ENCODE measurements around the gene MEGF11. TPM values are rescaled to one million over a fixed set of nuclear protein-coding genes. Genes with fewer than 3 reads are reported as not detected.

Gene MEGF11
- polyA plus RNA-seq, 2 of the 4 experiments (the other 2 are of a cell fraction), result 0.25 to 0.31 TPM

- ATAC-seq (no peak), DNase-seq (ENCODE audit: low read depth in 1 of 2, low spot score in 1 of 2) (no peak), FAIRE-seq (no peak)
- no peaks in the 10 kb centered on the region for H3K9me3 ChIP-seq
- H3K27ac ChIP-seq, result no peak overlapping the region
- CTCF ChIA-PET, result no interaction called here
- 47% methylated on average over 9 of the region's 9 CpGs for WGBS (ENCODE audit: missing lambda C conversion rate)
- no peak for TF ChIP-seq RCOR1 (IDR thresholded peaks at IDR 0.05; ENCODE audit: low read depth, low read length)
- no peaks in the 10 kb centered on the region for H3K4me1 ChIP-seq
- no peak overlapping the region for H3K4me3 ChIP-seq
- no peak overlapping the region for H3K4me2 ChIP-seq
- POLR2A ChIA-PET, result no interaction called here
Observed at GRCh38 chr15:66149871-66150270, 103.7 kb downstream of the MEGF11 start.

DNA sequence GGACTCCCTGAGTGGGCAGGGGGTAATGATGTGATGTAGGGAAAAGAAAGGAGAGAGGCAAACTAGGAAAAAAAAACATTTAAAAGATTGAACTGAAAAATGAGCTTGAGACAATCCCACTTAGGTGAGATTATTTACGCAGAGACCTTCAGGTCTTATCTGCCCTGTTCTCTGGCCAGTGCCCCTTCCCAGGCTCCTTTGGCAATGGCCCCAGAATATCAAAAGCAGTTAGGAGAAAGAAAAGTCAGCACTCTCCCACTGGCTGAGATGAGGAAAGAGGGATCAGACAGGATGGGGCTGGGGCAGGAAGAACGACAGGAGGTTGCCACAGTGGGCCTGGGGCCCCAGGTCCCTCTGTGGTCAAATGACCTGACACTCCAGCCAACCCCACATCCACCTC, 105.4 kb downstream of the MEGF11 start:
- no peak overlapping the region for H3K4me2 ChIP-seq
- DNase-seq (ENCODE audit: low read depth in 1 of 2, low spot score in 1 of 2) (no peak), FAIRE-seq (no peak), ATAC-seq (no peak)
- H3K9me3 ChIP-seq, result no peaks in the 10 kb centered on the region
- no peak overlapping the region for H3K4me3 ChIP-seq
- WGBS (ENCODE audit: missing lambda C conversion rate), result 50% methylated on average over 2 of the region's 2 CpGs
- TF ChIP-seq CHD4 (IDR thresholded peaks at IDR 0.05; ENCODE audit: borderline replicate concordance) (no peak), RARB (CRISPR knock-in tag; IDR thresholded peaks at IDR 0.05) (no peak), RAD21 (conservative IDR thresholded peaks at IDR 0.05 in 1 of 2, IDR thresholded peaks at IDR 0.05 in 1 of 2) (no peak), NPAS2 (CRISPR knock-in tag; IDR thresholded peaks at IDR 0.05; ENCODE audit: borderline replicate concordance) (no peak), PHF8 (IDR thresholded peaks at IDR 0.05; ENCODE audit: borderline replicate concordance, low read depth) (no peak), ZFP36 (IDR thresholded peaks at IDR 0.05; ENCODE audit: borderline replicate concordance, partially characterized antibody) (no peak), TFCP2L1 (CRISPR knock-in tag; IDR thresholded peaks at IDR 0.05) (no peak), JUNB (IDR thresholded peaks at IDR 0.05) (no peak), CBX8 (IDR thresholded peaks at IDR 0.05) (no peak), HDAC2 (IDR thresholded peaks at IDR 0.05) (no peak), CHD2 (IDR thresholded peaks at IDR 0.05; ENCODE audit: low read length, partially characterized antibody) (no peak), CTCF (IDR thresholded peaks at IDR 0.05) (no peak), JUN (IDR thresholded peaks at IDR 0.05) (no peak), HOXA7 (CRISPR knock-in tag; IDR thresholded peaks at IDR 0.05) (no peak), CEBPB (IDR thresholded peaks at IDR 0.05) (no peak), USF2 (IDR thresholded peaks at IDR 0.05) (no peak), RFX5 (IDR thresholded peaks at IDR 0.05) (no peak), EHF (CRISPR knock-in tag; IDR thresholded peaks at IDR 0.05) (no peak)
- TF ChIP-seq, protein P1, sequence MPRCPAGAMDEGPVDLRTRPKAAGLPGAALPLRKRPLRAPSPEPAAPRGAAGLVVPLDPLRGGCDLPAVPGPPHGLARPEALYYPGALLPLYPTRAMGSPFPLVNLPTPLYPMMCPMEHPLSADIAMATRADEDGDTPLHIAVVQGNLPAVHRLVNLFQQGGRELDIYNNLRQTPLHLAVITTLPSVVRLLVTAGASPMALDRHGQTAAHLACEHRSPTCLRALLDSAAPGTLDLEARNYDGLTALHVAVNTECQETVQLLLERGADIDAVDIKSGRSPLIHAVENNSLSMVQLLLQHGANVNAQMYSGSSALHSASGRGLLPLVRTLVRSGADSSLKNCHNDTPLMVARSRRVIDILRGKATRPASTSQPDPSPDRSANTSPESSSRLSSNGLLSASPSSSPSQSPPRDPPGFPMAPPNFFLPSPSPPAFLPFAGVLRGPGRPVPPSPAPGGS (IDR thresholded peaks at IDR 0.05), result no peak
- TF ChIP-seq, protein P2, sequence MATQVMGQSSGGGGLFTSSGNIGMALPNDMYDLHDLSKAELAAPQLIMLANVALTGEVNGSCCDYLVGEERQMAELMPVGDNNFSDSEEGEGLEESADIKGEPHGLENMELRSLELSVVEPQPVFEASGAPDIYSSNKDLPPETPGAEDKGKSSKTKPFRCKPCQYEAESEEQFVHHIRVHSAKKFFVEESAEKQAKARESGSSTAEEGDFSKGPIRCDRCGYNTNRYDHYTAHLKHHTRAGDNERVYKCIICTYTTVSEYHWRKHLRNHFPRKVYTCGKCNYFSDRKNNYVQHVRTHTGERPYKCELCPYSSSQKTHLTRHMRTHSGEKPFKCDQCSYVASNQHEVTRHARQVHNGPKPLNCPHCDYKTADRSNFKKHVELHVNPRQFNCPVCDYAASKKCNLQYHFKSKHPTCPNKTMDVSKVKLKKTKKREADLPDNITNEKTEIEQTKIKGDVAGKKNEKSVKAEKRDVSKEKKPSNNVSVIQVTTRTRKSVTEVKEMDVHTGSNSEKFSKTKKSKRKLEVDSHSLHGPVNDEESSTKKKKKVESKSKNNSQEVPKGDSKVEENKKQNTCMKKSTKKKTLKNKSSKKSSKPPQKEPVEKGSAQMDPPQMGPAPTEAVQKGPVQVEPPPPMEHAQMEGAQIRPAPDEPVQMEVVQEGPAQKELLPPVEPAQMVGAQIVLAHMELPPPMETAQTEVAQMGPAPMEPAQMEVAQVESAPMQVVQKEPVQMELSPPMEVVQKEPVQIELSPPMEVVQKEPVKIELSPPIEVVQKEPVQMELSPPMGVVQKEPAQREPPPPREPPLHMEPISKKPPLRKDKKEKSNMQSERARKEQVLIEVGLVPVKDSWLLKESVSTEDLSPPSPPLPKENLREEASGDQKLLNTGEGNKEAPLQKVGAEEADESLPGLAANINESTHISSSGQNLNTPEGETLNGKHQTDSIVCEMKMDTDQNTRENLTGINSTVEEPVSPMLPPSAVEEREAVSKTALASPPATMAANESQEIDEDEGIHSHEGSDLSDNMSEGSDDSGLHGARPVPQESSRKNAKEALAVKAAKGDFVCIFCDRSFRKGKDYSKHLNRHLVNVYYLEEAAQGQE (IDR thresholded peaks at IDR 0.05), result no peak
- H3K27ac ChIP-seq, result no peak overlapping the region
- POLR2A ChIA-PET, result no interaction called here
- no peaks in the 10 kb centered on the region for H3K4me1 ChIP-seq
- CTCF ChIA-PET, result no interaction called here
